NCI-H345 (cell line): ENCODE data around the gene PSMD12.
"Not testable (repeated sequence)": the region's sequence is repeated elsewhere in the genome, so short reads cannot be mapped to it uniquely, and the experiment has no call there.

ENCODE experiments used
- DNase-seq: peaks from one replicate; lab custom pipeline; 2025; lab: John Stamatoyannopoulos, UW

The PSMD12 gene

DNA sequence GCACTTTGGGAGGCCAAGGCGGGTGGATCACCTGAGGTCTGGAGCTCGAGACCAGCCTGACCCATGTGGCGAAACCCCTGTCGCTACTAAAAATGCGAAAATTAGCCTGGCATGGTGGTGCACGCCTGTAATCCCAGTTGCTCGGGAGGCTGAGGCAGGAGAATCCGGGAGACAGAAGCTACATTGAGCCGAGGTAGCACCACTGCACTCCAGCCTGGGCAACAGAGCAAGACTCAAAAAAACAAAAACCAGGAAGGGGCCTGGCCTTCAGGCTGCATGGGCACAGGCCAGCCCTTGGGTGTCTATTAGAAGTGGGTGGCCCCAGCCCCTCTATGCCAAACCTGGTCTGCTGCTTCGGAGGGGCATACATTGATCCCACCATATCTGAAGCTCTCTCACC, 56.0 kb downstream of the PSMD12 start:
- DNase-seq, result no peak

DNA sequence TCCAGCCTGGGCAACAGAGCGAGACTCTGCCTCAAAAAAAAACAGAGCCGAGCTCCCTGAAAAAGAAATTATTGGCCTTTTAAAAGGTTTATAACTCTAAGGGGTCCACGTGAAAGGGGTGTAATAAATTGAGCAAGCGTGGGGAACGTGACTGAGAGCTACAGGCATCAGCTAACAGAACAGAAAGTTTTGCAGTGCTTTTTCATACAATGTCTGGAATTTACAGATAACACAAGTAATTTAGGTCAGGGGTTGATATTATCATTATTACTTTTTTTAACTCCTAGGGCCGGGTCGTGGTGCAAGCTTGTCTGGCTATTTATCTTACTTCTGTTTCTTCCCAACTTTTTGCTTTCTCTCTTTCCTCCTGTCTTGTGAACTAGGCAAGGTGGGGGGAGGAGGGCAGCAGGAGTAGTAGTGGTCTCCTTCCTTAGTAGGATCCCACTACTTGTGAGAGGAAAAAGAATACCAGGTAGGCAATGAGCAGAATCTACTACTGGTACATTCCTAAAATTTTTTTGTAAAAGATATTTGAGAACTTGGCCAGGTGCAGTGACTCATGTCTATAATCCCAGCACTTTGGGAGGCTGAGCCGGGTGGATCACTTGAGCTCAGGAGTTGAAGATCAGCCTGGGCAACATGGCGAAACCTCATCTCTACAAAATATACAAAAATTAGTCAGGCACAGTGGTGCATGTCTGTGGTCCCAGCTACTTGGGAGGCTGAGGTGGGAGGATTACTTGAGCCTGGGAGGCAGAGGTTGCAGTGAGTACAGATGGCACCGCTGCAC, 60.7 kb downstream of the PSMD12 start:
- not testable (repeated sequence) for DNase-seq

DNA sequence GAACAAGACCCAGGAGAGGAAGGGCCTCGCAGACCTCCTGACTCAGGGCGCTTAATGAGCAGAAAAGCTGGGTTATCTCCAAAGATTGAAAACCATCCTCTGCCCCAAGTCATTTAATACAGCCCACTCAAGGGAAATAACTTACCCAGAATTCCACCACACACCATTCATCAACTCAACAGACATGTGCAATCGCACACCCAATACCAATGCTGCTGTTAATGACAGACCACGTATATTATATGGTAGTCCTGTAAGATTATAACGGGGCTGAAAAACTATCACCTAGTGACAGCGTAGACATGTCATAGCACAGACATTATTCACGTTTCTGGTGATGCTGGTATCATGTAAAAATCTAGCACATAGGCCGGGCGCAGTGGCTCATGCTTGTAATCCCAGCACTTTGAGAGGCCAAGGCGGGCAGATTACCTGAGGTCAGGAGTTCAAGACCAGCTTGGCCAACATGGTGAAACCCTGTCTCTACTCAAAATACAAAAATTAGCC, 68.9 kb downstream of the PSMD12 start:
- DNase-seq, result no peak

DNA sequence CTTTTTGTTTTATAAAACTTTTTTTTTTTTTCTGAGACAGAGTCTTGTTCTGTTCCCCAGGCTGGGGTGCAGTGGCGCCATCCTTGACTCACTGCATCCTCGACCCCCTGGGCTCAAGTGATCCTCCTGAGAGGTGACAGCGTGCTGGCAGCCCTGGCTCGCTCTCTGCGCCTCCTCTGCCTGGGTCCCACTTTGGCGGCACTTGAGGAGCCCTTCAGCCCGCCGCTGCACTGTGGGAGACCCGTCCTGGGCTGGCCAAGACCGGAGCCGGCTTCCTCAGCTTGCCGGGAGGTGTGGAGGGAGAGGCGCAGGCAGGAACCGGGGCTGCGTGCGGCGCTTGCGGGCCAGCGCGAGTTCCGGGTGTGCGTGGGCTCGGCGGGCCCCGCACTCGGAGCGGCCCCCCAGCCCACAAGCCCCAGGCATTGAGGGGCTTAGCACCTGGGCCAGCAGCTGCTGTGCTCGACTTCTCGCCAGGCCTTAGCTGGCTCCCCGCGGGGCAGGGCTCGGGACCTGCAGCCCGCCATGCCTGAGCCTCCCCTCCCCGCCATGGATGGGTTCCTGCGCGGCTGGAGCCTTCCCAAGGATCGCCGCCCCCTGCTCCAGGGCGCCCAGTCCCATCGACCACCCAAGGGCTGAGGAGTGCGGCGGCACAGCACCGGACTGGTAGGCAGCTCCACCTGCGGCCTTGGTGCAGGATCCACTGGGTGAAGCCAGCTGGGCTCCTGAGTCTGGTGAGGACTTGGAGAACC, 71.8 kb downstream of the PSMD12 start:
- DNase-seq, result no peak

DNA sequence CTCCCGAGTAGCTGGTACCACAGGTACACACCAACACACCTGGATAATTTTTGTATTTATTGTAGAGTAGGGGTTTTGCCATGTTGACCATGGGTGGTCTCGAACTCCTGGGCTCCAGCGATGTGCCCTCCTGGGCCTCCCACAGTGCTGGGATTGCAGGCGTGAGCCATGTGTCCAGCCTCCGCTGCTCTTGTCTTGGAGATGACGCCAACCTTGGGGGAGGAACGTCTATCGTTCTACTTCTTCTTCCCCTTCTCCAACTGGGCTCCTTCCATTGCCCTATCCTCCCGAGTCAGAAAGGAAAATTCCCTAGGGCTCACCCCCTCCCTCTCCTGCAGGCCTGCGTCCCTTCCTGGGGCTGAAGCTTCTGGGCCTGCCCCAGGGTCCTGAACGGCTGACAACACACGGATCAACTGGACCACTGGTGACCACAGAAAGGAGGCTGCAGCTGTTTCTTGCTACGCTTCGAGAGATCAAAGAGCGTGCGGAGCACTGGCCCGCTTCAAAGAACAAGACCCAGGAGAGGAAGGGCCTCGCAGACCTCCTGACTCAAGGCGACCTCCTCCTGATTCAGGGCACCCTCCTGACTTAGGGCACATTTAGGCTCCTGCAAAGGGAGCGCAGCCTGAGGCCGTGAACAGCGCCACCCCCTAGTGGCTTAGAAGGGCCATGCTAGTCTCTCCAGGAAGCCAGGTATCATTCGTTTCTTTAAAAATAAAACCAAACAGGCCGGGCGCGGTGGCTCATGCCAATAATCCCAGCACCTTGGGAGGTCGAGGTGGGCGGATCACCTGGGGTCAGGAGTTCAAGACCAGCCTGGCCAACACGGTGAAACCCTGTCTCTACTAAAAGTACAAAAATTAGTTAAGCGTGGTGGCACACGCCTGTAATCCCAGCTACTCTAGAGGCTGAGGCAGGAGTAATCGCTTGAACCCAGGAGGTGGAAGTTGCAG, 72.8 kb downstream of the PSMD12 start:
- DNase-seq, result peak; percentile 5

DNA sequence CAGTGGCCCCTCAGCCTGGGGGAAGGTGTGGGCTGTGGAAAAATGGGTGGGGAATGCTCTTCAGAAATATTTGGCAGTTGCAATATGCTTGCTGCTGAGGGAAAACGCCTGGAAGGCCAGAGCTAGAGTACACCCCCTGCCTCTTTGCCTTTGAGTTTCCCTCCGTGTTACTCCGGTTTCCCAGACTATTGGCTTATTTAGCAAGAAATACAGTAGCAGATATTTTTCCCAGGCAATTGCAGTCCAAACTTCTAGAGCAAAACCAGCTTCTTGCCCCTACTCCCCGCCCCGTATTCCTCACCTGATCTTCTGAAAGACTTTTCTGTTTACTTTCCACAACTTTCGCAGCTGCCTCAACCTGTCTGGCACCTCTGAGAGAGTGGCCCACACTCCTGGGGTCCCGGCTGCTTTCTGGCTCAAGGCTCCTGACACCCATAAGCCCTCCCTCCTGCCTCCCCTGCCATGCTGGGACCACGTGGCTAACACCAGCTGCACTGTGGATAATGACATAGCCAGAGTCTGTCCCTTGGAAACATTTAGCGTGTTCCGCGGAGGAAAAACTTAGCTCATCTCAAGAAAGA, 75.6 kb downstream of the PSMD12 start:
- DNase-seq, result no peak

DNA sequence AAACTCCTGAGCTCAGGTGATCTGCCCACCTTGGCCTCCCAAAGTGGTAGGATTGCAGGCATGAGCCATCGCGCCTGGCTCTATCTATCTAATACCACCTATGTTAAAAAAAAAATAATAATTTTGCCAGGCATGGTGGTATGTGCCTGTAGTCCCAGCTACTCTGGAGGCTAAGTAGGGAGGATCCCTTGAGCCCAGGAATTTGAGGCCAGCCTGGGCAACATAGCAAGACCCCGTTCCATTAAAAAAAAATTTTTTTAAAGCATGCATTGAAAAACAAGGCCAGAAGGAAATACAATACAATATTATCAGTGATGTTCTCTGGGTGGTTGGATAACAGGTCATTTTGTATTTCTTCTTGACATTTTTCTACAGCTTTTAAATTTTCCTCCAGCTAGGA, 76.1 kb downstream of the PSMD12 start:
- no peak for DNase-seq

DNA sequence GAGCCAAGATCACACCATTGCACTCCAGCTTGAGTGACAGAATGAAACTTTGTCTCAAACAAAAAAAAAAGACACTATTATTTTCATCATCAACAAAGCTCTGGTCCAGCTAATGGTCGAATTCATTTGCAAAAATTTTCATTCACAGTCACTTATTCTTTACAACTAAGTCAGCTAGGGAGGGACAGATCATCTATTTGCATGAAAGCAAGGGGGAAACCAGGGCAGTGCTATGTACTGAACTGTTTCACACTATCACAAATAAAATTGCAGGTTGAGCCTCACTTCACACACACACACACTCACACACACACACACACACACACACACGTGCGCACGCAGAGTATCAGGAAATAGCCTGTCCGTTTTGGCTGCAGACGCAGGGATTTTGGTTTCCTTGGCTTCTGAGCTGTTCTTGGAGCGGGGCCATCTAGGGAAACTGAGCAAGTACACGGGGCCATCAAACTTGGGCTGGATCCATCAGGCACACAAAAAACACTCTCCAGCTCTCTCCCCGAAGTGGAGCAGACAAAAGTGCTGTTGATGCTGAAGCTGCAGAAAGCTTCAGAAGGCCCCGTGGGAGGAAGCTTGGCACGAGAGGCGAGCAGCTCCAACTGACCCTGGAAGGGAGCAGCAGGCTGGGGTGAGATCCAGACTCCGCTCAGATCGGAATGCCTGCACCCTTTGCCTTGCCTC, 77.0 kb downstream of the PSMD12 start:
- DNase-seq, result no peak
